Stomach smooth muscle (tissue), 2 donors: ENCODE results near the gene MAP1B.

Experiments used
- H3K27ac ChIP-seq: one replicate; pipeline ENCODE4 v1.7.0; 2013; ENCODE audit warnings: mild to moderate bottlenecking, low read length, inconsistent platforms
- H3K27me3 ChIP-seq, 2 donors: one replicate each; pipeline ENCODE4 v1.7.0; 2013; ENCODE audit warnings: low read length in 2 of 2; ENCODE audit not compliant: insufficient read depth in 2 of 2, control insufficient read depth in 1 of 2
- H3K36me3 ChIP-seq, 2 donors: one replicate each; pipeline ENCODE4 v1.7.0; 2013; ENCODE audit warnings: low read length in 2 of 2; ENCODE audit not compliant: control insufficient read depth in 2 of 2, insufficient read depth in 2 of 2
- H3K4me1 ChIP-seq: one replicate; pipeline ENCODE4 v1.7.0; 2013; ENCODE audit warnings: low read length; ENCODE audit not compliant: control insufficient read depth, insufficient read depth
- H3K4me3 ChIP-seq, 2 donors: one replicate each; pipeline ENCODE4 v1.7.0; 2013; ENCODE audit warnings: low read length in 2 of 2
- H3K9ac ChIP-seq, 2 donors: one replicate each; pipeline ENCODE4 v1.7.0; 2013; ENCODE audit warnings: low read length in 2 of 2, mild to moderate bottlenecking in 1 of 2
- H3K9me3 ChIP-seq, 2 donors: one replicate each; pipeline ENCODE4 v1.7.0; 2013; ENCODE audit warnings: low read length in 2 of 2; ENCODE audit not compliant: control insufficient read depth in 2 of 2
- donor health status: healthy.
- donor health status: Pancreatic carcinoma.

Gene MAP1B

DNA sequence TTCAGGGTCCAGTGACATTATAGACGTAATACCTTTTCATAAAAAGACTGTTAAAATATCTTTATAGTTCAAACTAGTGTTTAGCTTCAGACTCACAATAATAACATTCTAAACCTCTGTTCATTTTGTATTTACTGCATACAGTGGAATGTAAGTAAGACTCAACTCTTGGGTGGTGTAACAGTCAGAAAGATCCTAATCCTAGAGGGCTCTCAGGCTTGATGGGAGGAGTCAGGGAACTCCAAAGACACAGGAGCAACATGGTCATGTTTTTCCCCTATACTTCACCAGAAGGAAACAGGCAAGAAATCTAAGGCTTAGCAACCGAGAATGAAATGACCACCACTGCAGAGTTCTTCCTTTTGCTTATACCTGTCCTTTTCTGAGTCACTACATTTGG, 130.1 kb downstream of the MAP1B start:
- H3K9ac ChIP-seq = no peak overlapping the region
- H3K27ac ChIP-seq = no peak overlapping the region
- no peaks in the 10 kb centered on the region for H3K27me3 ChIP-seq
- H3K4me3 ChIP-seq = no peak overlapping the region
- no peaks in the 10 kb centered on the region for H3K4me1 ChIP-seq
- no peaks in the 10 kb centered on the region for H3K36me3 ChIP-seq
- H3K9me3 ChIP-seq = no peaks in the 10 kb centered on the region

DNA sequence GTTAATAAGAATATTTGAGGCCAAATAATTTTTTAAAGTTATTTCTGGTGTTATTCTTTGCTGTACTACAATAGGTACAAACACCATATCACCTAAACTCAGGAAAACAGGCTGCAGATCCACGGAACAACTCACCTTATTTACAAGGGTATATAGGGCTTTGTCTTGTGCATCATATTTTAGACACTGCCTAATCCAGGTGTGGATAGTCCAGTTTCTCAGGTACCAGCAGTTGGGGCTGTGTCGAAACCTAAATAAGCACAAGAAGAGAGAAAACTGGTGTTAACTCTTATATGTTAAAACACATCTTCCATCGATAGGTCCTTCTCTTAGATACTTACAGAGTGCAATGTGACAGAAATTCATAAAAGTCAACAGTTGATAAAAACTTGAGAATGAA, 130.6 kb downstream of the MAP1B start:
- Histone ChIP-seq H3K27me3 (no peaks in the 10 kb centered on the region), H3K9ac (no peak overlapping the region), H3K36me3 (no peaks in the 10 kb centered on the region), H3K27ac (no peak overlapping the region), H3K4me3 (no peak overlapping the region), H3K9me3 (no peaks in the 10 kb centered on the region), H3K4me1 (peaks cover 3% of the 10 kb centered on the region)

DNA sequence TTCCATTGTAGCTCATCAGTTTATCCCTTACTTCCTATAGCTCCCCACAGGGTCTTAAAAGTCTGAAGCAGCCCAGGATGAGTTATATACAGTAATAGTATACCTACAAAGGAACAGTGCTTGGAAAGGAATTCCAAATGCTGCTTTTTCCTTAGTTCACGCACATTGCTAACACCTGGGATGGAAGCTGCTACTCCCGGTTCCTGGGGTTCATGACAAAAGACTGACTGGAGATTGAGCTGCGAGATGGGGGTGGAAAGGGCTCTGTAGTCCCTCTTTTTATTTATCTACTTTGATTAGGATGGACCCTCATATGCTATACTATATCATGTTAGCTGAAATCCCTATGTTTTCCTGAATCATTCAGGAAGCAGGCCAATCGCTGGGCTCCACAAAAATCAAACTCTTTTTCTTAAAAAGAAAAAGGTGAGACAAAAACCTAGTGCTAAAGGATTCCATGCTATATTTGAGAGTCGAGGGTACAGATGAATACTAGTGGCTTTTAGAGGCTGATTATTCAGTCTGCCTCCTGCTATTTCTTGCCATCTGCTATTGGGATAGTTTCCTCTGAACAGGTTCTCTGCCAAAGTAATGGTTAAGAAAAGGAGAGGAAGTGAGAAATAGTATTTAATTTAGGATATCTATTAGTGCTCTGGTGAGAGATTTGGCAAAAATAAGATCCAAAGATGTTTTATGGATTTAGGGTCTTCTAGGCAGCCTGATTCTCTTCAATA, 131.6 kb downstream of the MAP1B start:
- no peak overlapping the region for H3K27ac ChIP-seq
- H3K36me3 ChIP-seq = no peaks in the 10 kb centered on the region
- no peak overlapping the region for H3K9ac ChIP-seq
- H3K4me3 ChIP-seq = no peak overlapping the region
- H3K4me1 ChIP-seq = peaks cover 4% of the 10 kb centered on the region
- no peaks in the 10 kb centered on the region for H3K9me3 ChIP-seq
- H3K27me3 ChIP-seq = no peaks in the 10 kb centered on the region

DNA sequence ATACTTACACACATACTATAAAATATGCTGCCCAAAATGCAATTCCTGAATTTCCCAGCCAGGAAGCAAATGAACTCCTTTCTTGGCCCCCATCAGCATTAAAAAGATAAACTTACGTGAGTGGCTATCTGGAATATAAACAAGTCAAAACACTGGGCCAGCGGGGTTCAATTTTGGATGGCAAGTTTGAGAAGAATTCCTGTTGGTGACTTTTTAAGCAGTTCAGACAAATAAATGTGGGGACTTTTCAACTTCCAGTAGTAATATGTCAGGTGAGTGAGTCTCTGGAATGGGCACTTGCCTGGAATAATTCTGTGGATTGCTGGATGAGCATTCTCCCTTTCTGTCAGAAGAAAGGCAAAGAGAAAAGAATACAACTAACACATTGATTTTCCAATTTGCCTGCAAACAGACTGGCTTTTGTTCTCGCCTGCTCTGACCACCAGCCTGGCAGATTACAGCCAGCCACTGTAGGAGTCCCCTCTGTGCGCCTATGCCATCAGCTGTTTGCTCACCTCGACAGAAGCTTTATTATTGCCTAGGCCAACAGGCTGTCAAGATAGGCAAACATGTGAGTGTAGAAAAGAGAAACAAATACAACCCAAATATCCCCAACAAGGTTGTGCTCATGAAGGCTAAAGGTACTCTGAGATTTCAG, 134.2 kb downstream of the MAP1B start:
- Histone ChIP-seq H3K9me3 (no peaks in the 10 kb centered on the region), H3K27me3 (no peaks in the 10 kb centered on the region), H3K36me3 (no peaks in the 10 kb centered on the region), H3K4me3 (no peak overlapping the region), H3K4me1 (peaks cover 20% of the 10 kb centered on the region), H3K27ac (no peak overlapping the region), H3K9ac (no peak overlapping the region)

DNA sequence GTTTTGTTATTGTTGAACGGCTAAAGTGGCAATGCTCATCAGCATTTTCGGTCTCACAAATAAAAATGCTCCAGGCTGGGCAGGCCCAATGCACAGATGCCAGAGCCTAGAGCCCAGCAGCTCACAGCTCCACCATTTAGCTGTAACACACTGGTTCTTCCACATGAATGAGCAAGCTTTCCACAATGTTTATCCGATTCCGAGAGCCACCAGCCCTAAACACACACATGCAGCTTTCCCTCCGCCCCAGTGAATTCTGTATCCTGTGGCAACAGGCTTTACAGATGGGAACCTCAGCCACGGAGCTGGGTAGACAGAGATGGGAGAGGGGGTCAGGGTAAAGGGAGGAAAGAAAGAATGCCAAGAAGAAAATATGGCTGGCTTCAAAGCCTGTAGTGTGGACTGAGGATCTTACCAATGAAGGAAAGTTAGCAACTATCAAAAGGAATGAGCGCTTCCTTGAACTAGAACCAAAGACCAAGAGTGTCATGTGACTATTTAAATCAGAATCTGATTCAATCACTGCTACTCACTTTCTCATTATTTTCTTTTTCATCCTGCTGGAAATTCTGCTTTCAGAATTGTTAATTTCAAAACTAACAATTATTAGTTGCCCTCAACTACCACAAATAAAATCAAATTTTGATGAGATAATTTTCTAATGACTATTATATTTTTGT, 135.7 kb downstream of the MAP1B start:
- Histone ChIP-seq H3K9ac (no peak overlapping the region), H3K9me3 (no peaks in the 10 kb centered on the region), H3K4me3 (no peak overlapping the region), H3K36me3 (no peaks in the 10 kb centered on the region), H3K27me3 (no peaks in the 10 kb centered on the region), H3K27ac (no peak overlapping the region), H3K4me1 (peaks cover 23% of the 10 kb centered on the region)

DNA sequence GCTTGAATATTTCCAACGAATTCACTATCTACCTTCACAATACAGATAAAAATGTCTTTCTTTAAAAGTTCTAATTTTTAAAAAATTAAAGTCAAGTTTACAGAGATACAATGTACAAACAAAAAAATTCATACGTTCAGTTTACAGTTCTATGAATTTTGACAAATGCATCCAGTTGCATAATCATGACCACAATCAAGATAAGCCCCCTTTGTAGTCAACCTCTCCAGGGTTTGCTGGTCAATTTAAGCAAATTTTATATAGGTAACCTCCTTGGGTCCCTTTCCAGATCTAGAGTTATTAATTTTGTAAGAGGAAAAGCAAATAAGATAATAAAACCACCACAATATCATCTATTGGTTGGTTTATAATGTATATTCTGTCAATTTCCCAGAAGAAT, 136.4 kb downstream of the MAP1B start:
- Histone ChIP-seq H3K27ac (no peak overlapping the region), H3K27me3 (no peaks in the 10 kb centered on the region), H3K36me3 (no peaks in the 10 kb centered on the region), H3K4me3 (no peak overlapping the region), H3K9ac (no peak overlapping the region), H3K9me3 (no peaks in the 10 kb centered on the region), H3K4me1 (peaks cover 28% of the 10 kb centered on the region)

DNA sequence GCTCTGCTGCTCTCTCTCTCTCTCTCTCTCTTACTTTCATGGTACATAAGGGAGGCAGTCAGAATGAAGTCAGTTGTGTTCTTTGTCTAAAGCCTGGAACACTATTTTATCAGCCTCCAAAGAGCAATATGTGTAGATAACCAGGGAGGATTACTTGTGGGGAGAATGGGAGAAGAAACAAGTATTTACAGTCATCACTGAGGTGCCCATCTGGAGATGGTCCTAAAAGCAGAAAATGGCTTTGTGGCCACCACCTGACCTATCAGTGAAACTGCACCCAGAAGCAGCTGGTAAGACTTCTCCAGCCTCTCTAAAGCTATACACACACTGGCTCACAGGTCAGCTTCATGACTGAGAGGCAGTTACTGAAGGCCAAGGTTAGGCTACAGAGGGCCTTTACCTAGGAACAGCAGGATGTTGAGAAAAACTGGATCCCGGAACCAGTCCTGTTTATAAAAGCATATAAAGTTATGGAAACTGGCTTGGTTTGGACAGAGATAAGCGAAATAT, 137.6 kb downstream of the MAP1B start:
- Histone ChIP-seq H3K4me1 (peaks cover 34% of the 10 kb centered on the region), H3K27ac (peak overlapping the region; percentile 81), H3K4me3 (no peak overlapping the region), H3K27me3 (no peaks in the 10 kb centered on the region), H3K9me3 (no peaks in the 10 kb centered on the region), H3K36me3 (no peaks in the 10 kb centered on the region), H3K9ac (no peak overlapping the region)

DNA sequence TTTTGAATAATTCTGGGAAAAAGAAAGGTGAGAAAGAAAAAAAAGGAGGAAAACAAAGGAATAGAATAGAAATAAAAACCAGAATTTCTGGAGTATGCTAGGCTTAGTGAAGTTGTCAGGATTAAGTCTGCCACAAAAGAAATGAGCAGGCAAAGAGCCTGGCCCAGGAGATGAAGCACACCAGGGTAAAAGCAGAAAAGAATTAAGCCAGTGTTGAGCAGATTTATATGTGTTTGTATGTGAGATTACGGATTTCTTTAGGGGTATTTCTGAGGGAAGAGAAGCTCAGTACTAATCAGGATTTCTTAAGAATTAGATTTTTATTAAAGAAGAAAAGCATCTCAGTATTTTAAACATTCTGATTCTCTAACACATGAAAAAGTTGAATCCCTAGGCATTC, 138.3 kb downstream of the MAP1B start:
- Histone ChIP-seq H3K27ac (peak overlapping the region; percentile 81), H3K4me1 (peaks cover 34% of the 10 kb centered on the region), H3K9ac (no peak overlapping the region), H3K36me3 (no peaks in the 10 kb centered on the region), H3K4me3 (peak overlapping the region in 1 of 2 donors; percentile 16), H3K9me3 (no peaks in the 10 kb centered on the region), H3K27me3 (no peaks in the 10 kb centered on the region)

DNA sequence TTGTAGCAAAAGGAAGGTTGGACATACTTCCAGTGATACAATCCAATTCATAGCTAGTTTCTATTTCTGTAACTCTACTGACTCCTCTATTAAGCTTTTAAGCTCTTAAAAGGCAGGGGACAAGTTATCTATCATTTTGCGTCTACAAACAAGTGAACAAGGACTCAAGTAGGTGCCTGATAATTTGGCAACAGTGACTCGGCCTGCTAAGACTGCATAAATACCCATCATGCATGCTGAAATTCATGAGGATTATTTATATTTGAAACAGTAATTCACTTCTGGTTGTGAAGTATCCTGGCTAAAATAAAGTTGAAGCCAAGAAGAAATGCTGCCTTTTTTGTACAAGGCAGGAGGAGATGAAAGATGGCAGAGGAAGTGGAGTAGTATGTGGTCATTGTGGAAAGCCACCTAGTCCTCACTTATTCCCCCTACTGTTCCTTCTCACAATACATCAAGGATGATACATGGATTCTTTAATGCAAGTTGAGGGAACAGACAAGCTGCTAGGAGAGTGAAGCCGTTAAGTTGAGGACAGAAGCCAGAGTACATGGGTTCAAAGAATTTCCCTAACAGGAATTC, 138.8 kb downstream of the MAP1B start:
- H3K36me3 ChIP-seq = no peaks in the 10 kb centered on the region
- no peaks in the 10 kb centered on the region for H3K9me3 ChIP-seq
- H3K9ac ChIP-seq = peak overlapping the region in 1 of 2 donors; percentile 23
- H3K27ac ChIP-seq = peak overlapping the region; percentile 81
- peaks cover 34% of the 10 kb centered on the region for H3K4me1 ChIP-seq
- no peaks in the 10 kb centered on the region for H3K27me3 ChIP-seq
- peak overlapping the region; percentile 2 to 16 for H3K4me3 ChIP-seq

DNA sequence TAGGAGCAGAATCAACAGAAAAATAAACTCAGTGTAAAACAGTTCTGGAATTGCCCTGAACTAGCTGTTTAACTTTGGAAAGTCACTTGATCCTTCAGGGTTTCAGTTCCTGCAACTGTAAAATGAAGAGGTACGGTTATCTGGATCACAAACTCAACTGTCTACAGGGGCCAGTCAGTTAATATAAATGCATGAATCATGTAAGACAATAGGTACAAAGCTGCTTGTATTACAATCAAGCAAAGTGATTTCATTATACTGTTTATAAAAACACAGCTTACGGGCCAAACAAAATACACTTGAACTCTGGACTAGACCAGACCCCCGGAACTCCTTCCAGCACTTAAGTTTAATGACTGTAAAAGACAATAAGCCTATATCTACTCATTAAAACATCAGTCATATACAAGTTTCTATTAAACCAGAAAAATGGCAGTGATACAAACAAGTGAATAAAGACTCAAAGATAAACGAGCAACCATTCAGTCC, 139.7 kb downstream of the MAP1B start:
- Histone ChIP-seq H3K27ac (peak overlapping the region; percentile 81), H3K4me3 (peak overlapping the region in 1 of 2 donors; percentile 36), H3K9ac (peak overlapping the region in 1 of 2 donors; percentile 23), H3K36me3 (no peaks in the 10 kb centered on the region), H3K4me1 (peaks cover 34% of the 10 kb centered on the region), H3K27me3 (no peaks in the 10 kb centered on the region), H3K9me3 (no peaks in the 10 kb centered on the region)
